CD1c-positive myeloid dendritic cell (primary cell): ENCODE measurements around the gene RAD51B.

ENCODE experiments used
- DNase-seq: peaks from one replicate; pipeline ENCODE4 v3.0.0-alpha.2; 2016; ENCODE audit errors: extremely low spot score

RAD51B gene

GRCh38 chr14:68234101-68234905 lies 414.7 kb downstream of the RAD51B start:
- DNase-seq, result no peak

- DNase-seq, result no peak
Observed at GRCh38 chr14:68235011-68235410, 415.4 kb downstream of the RAD51B start.

DNA sequence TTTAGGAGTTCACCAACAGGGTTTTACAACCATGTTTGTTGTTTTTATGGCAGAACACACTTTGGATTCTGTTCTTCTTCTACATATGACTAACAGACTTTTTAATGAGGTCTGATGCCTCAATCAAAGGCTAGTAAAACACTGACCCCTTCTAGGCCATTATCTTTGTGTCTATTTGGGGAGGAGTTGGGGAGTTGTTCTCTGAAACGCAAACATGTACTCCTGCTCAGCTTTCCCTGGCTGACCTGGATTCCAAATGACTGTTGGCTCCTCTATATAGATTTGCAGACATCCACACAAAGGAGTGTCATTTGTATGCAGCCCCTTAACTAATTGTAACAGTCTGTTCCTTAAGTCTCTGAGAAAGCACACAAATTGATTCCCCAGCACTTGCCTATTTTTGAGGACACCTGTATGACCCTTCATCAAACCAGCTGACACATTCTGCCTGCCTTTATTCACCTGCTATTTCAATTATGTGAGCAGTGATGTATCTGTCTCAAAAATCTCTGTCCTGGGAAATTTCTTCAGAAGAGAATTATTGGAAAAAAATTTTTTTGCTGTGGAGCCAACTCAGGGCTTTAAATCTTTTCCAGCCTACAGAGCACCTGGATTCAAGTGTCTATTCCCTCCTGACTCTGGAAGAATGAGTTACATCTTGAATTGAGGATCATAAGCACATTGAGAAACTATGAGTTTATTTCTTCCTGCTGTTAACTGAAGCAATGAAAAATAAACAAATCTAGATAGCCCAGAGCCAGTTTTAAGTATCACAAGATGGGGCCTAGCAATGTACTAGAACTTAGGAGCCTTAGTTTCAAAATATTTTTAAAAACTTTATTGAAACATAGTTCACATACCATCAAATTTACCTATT lies 417.2 kb downstream of the RAD51B start:
- no peak for DNase-seq

GRCh38 chr14:68238551-68238950 lies 419.0 kb downstream of the RAD51B start:
- DNase-seq, result no peak

DNA sequence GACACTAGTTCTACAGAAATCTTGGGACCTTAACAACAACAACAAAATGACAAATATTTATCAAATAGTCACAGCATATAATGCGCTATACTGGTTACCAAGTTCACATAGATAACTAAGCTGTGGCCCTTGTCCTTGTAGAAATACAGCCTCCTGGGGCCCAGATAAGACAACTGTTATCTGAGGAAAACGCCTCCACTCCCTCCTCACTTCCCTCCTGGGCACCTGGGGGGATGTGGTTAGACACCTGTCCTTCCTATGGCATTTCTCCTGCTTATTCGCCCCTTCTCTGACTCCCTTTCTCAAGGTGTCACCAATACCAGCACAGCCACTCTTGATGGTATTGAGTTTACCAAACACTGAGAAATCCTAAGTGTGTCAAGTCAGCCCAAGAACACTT lies 419.4 kb downstream of the RAD51B start:
- no peak for DNase-seq

DNA sequence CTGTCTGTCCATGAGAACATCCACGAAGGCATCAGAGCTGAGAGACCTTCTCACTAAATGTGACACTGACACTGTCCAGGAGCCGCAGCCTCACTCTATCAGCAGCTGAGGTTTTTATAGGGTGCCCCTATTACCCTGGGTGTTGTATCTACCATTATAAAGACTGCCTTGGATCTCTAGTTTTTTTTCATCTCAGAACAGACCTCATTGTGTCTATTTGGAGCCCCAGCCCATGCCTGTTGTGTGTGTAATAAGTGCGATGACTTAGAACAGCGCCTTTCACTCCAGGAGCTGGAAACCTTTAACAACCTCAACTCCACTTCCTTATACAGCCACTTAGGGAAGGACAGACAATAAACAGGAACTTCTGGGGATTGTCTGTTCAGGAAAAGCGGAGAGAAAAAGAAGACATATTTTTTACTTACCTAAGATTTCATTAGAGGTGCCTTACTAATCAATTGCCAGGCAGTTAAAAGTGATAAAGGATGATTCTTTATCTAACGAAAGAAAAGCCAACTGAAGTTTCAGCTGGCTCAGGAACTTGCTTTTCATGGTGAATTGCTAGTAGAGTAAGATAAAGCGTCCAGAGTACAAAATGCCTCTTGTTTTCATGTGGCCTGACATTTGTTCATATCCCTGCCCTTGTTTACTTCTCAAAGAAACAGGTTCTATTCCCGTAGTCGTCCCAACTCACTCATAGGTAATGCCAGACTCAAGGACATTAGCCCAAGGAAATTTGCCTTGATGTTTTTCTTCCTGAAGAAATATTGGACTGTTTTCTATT lies 420.6 kb downstream of the RAD51B start:
- peak; percentile 52 for DNase-seq

DNA sequence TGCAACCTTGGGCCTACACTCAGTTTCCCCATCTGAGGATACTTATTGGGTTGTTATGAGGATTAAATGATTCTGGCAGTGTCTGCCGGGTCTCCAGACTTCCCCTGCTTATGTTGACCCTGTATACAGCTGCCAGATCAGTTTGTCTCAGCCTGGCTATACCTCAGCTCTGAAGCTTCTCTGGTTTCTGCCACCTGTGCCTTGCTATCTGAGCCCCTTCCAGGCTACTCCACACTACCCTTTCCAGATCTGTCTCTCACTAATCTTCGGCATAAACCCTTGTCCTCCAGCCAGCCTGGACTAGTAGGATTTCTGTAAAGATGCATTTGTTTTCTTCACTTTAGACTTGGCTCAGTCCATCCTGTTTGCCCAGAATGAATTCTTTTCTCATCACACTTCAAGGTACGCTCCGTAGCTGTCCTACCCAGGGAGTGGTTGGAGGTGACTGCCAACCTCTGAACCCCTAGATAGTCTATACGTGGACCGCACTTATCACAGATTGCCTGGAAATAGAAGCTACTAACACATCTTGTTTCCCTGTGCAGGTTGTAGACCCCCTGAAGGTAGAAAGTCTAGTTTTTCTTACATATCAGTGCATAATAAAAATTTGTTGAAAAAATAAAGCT lies 422.4 kb downstream of the RAD51B start:
- no peak for DNase-seq

DNA sequence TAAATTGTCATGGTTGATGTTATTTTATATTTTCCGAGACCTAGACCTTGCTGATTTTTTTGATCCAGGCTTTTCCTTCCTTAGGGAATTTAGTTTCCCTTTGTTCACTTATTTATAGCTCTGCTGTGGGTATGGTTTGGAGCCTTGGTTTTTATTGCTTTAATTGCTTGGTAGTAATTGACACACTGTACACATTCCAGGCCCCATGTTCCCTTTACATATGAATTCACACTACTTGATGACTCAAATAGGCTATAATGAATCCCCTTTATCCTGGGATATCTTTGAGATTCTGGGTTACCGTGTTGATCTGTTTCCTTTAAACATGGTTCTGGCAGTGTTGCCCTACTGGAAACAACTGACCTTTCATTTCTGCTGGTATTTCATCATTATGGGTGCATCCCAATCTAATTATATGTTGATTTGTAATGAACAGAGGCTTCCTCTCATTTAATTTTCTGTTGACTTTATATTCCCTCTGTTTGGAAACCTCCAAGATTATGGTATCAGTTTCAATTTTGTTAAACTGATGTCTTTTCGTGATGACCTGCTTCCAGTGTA lies 424.0 kb downstream of the RAD51B start:
- DNase-seq, result no peak

DNA sequence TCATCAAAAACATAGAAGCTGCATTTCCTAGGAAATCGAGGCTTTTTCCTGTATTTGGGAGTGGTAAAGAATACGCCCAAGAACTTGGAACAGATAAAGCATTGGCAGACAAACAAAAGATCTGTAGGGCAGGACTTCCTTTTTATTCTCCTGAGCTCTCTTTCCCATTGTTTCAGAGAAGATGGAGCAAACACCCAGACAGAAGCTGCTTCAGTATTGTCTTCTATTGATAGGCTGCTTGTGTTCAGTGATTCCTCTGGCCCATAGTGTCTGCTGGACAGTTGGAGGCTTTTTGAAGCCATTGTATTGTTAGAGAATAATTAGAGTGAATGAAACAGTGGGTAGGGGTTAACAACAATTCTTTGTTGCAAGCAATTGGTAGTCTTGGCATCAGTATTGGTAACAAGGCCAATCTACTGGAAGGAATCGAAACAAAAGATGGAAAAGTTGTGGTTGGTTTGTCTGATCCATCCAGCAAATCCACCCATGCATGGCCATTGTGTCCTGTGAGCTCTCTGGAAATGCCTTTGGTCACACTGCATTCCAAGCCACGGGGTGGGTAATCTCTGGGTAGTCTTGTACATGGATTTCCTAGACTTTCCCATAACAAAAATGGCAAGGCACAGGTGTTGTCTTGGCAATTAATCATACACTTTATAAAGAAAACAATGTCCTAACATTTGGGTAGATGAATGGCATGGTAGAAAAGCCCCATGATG lies 424.8 kb downstream of the RAD51B start:
- DNase-seq, result no peak

- no peak for DNase-seq
Observed at GRCh38 chr14:68245146-68246073, 425.8 kb downstream of the RAD51B start.

DNA sequence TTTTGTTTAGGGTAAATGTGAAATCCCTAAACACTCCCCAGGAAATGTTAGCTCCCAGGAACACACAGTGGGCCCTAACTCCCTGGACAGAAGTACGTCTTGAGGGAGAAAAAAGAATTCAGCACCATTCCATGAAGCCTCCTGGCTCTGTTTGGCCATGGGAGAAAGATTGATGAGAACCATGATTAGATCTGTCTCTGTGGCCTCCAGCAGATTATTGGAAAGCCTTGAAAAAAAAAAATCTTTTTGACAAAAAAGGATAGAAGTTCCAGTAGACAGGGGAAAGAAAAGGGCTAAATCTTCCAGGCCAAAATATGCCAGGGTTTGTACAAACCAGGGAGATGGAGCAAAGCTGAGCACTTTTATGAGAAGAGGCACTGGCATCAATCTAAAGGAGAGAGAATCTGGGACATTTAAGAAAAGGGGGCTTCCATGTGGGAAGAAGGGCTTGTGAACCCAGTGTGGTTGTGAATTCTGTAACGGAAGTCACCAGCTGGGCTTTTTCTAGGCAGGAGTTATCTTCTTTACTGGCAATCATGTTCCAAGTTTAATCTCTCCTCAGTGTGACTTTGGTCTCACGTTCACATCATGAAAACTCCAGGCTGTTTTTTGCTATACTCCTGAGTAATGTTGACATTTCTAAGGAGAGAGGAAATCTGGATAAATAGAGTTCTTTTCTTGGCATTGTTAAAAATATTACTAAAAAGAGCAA lies 426.7 kb downstream of the RAD51B start:
- DNase-seq, result no peak

GRCh38 chr14:68246786-68247105 lies 427.2 kb downstream of the RAD51B start:
- no peak for DNase-seq

DNA sequence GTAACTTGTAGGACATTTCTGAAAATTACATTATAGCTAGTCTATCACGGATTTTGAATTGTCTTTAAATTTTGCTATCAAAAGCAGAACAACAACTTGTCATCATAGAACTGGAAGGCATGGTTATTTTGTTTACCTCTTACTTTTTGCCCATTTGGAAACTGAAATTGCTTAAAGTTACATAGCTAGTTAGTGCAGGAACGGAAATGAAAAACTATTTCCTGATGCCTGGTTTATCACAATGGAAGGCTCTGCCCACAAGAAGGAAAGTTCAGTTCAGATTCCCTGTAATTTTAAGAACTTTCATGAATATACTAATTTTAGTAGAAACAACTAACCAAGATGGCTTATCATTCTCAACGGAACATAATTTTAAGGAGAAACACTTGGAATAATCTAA lies 427.7 kb downstream of the RAD51B start:
- no peak for DNase-seq

DNA sequence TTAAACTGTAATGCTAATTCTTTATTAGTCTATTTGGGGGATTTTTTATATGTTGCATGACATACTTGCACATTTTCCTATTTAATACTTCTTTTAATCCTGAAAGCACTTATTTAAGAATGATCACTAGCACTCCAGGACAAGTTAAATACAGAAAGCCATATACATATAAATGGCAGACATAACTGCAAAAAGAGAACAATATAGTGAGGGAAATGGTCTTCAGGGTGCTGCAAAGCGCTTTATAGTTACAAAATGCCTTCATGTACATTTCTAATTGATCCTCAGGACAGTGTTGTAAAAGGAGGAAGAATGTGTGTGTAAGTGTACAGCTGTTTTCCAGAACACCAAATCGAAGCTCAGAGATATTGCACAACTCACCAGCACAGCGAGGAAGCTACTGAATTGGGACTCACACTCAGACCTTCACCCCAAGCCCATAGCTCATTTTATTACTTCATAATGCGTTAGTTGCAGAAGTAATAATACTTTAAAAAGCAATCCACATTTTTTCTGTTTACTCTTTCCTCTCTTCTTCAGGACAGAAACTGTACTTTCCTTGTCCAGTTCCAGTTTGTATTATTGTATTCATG lies 428.2 kb downstream of the RAD51B start:
- DNase-seq, result peak; percentile 57

GRCh38 chr14:68248481-68249255 lies 429.1 kb downstream of the RAD51B start:
- DNase-seq, result peak; percentile 59

- no peak for DNase-seq
Observed at GRCh38 chr14:68249661-68250451, 430.3 kb downstream of the RAD51B start.
